ENCODE measurements around the gene GOSR1.
"Not testable (repeated sequence)": the region's sequence is repeated elsewhere in the genome, so short reads cannot be mapped to it uniquely, and the experiment has no call there.

Gene GOSR1

DNA sequence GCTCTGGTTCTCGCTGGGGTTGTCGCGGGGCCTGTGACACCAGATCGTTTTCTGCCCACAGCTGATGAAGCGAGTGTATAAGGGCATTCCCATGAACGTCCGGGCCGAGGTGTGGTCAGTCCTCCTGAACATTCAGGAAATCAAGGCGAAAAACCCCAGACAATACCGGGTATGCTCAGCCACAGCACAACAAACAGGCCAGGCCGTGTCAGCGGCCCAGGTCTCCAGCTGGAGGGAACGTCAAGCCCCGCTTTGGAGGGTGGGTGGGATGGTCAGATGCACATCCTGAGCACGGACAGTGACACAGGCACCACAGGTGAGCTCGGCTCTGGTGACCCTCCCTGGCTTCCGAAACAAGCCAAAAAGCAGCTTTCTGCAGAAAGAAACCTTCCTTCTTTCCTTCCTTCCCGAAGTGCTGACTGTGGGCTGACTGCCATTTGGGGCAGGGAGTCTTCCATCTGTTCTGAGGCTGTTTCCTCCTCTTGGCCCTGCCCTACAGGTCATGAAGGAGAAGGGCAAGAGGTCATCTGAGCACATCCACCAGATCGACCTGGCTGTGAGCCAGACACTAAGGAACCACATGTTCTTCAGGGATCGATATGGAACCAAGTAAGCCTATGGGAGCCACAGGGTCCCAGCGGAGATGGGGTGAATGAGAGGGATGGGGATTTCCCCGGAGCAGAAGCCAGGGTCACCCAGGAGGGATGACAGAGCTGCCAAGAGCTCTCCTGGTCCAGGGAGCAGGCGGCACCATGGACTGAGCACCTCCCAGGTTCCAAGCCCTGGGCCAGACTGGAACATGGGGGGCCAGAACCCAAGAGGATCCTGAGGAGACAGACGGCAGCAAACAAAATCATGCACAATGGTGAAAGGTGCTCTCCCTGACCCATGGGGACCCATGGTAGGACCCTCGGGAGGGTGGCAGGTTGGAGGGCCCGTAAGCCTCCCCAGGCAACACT, 79.4 kb downstream of the GOSR1 start:
- no peak for DNase-seq
- in situ Hi-C loops (cut with HindIII; ENCODE audit: low pct_ligation_motif_present, low pct_unique_long_range_greater_than_20kb, low sequenced_read_pairs): no loop called here

DNA sequence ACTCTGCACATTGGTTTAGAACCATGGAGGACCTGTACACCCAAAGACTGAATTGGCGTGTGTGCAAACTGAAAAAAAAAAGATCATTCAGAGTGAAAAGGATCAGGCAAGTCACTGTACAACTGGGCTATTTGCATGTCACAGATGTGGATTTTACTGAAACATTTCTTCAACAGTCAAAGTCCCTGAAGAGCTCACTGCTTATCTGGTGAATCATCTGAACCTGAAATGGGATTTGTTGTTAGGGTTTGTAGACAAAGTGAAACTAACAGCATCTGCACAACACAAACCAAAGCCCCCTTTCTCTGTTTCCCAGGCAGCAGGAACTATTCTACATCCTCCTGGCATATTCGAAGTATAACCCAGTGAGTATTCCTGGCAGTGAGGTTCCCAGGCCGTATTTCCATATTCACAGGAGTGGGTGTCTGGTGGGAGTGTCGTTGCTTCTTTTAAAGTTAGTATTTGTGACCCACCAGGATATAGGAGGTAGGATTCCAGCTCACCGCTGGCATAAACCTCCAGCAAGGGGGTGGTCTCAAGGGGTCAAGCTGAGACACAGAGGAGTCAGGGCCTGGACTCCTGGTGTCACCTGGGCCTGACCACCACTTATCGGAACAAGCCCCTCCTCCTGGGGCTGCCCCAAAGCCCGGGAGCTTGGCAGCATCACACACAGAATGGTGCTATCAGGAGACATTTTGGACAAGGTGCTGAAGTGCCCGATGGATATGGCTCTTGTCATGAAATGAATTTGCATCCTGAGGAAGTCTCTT, 80.9 kb downstream of the GOSR1 start:
- DNase-seq: no peak

DNA sequence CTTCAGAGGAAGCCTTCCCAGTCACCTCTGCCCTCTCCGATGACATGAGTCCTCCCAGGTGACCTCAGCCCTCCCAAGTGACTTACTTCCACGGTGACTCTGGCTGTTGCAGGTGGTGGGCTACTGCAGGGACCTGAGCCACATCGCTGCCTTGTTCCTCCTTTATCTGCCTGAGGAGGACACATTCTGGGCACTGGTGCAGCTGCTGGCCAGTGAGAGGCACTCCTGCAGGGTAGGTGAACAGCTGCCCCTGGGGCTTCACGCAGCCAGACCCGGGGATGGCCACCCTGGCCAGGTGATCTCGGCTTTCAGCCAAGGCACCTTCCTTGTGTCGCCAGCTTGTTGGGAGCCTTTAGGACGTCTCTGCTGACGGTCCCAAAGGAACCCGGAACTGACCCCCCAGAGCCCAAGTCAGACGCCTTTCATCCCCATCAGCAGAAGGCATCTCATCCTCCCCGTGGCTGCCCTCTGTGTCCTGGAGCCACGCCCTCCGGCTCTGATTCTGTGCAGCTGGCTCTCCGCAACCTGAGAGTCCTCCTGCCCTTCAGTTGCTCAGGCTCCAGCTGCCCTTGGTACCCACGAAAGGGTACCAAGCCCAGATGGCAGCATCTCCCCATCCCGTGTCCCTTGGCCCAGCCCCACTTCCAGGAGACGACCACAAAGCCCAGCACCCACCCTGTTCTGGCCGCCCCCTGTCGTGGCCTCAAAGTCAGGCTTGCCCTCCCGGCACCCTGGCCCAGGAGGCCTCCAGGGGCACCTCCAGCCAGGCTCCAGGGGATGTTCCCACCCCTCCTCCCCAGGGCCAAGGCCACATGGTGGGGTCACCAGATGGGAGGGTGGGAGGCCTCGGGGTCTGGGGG, 81.7 kb downstream of the GOSR1 start:
- DNase-seq: no peak
- in situ Hi-C loops (cut with HindIII; ENCODE audit: low pct_ligation_motif_present, low pct_unique_long_range_greater_than_20kb, low sequenced_read_pairs): no loop called here

More for the DNA sequence above, 80.9 kb downstream of the GOSR1 start:
- in situ Hi-C loops (cut with HindIII; ENCODE audit: low pct_ligation_motif_present, low pct_unique_long_range_greater_than_20kb, low sequenced_read_pairs): no loop called here

DNA sequence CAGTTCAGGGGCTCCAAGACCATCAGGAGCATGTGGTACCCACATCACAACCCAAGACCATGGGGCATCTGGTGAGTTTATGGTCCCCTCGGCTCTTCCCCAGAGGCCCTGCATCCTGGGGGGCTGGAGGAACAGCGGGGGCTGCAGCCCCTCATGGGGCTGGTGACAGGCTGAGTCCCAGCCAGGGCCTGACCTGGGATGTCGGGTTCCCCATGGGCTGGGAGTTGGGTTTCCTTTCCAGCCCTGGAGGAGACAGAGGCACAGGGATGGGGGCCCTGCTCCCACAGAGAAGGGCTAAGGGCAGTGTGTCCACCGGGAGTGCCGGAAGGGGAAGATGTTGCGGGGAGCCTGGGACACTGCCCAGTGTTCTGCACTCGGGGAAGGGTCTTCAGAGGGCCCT, 82.4 kb downstream of the GOSR1 start:
- DNase-seq: no peak
- in situ Hi-C loops (cut with HindIII; ENCODE audit: low pct_ligation_motif_present, low pct_unique_long_range_greater_than_20kb, low sequenced_read_pairs): no loop called here

DNA sequence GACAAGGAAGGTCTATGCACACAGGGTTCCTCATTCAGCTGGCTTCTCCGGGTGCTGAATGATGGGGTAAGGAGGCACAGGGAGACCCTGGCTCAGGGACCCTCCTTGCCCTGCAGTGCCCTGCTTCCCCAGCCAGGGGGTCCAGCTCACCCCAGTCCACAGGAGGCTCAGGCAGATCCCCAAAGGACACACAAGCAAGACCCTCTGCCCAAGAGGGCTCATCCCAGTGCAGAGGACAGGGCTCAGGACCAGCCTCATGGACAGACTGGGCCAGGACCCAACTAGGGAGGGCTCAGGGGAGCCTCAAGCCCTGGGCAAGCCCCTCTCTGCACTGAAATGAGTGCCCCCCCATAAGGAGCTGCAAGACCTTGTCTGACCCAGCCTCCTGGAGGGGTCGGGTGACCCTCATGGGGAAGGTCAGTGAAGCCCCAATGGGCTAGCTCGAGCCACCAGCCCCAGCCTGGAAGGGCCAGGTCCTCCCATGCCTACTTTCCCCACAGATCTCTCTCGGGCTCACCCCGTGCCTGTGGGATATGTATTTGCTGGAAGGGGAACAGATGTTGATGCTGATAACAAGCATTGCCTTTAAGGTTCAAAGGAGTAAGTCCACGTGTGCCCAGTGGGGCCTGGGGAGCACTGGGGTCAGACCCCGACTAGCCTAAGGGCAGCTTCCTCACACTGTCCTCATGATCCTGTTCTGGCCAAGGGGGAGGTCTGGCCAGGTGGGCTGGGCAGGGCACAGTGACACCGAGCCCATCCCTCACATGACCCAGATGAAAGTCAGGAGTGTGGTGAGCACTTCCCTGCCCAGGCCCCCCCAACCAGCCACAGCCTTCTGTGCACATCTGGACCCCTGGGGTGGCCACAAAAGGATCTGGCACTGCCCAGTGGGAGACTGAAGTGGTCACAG, 83.2 kb downstream of the GOSR1 start:
- in situ Hi-C loops (cut with HindIII; ENCODE audit: low pct_ligation_motif_present, low pct_unique_long_range_greater_than_20kb, low sequenced_read_pairs); DNase-seq: not testable (repeated sequence)

DNA sequence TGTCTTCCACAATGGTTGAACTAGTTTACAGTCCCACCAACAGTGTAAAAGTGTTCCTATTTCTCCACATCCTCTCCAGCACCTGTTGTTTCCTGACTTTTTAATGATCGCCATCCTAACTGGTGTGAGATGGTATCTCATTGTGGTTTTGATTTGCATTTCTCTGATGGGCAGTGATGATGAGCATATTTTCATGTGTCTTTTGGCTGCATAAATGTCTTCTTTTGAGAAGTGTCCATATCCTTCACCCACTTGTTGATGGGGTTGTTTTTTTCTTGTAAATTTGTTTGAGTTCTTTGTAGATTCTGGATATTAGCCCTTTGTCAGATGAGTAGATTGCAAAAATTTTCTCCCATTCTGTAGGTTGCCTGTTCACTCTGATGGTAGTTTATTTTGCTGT, 84.6 kb downstream of the GOSR1 start:
- in situ Hi-C loops (cut with HindIII; ENCODE audit: low pct_ligation_motif_present, low pct_unique_long_range_greater_than_20kb, low sequenced_read_pairs); DNase-seq: not testable (repeated sequence)

DNA sequence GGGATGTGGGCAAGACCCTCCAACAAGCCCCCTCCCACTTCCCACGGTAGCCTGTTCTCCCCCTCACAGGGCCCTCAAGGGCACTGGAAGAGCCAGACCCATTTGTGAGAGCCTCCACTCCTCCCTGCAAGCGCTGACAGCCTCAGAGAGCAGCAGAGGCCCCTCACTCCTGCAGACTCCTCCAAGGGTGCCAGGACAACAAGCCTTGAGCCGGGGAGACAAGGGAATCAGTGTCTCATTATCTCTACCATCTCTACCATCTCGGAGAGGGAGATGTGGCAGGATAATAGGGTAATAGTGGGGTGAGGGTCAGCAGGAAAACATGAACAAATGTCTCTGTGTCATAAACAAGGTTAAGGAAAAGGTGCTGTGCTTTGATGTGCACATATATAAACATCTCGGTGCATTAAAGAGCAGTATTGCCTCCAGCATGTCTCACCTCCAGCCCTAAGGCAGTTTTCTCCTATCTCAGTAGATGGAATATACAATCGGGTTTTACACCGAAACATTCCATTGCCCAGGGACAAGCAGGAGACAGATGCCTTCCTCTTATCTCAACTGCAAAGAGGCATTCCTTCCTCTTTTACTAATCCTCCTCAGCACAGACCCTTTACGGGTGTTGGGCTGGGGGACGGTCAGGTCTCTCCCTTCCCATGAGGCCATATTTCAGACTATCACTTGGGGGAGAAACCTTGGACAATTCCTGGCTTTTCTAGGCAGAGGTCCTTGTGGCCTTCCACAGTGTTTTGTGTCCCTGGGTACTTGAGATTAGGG, 86.1 kb downstream of the GOSR1 start:
- DNase-seq; in situ Hi-C loops (cut with HindIII; ENCODE audit: low pct_ligation_motif_present, low pct_unique_long_range_greater_than_20kb, low sequenced_read_pairs): not testable (repeated sequence)

DNA sequence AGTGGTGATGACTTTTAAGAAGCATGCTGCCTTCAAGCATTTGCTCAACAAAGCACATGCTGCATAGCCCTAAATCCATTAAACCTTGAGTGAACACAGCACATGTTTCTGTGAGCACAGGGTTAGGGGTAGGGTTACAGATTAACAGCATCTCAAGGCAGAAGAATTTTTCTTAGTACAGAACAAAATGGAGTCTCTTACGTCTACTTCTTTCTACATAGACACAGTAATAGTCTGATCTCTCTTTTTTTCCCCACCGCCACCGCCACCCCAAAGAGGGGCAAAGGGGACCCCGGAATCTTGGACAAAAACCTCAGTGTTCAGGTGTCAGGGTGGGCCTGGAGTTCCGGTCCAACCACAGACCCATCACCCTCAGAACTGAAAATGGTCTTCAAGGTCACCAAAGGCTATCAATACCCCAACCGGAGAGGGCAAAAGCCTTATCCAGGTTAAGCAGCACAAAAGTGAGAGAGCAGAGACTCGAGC, 86.7 kb downstream of the GOSR1 start:
- in situ Hi-C loops (cut with HindIII; ENCODE audit: low pct_ligation_motif_present, low pct_unique_long_range_greater_than_20kb, low sequenced_read_pairs); DNase-seq: not testable (repeated sequence)

DNA sequence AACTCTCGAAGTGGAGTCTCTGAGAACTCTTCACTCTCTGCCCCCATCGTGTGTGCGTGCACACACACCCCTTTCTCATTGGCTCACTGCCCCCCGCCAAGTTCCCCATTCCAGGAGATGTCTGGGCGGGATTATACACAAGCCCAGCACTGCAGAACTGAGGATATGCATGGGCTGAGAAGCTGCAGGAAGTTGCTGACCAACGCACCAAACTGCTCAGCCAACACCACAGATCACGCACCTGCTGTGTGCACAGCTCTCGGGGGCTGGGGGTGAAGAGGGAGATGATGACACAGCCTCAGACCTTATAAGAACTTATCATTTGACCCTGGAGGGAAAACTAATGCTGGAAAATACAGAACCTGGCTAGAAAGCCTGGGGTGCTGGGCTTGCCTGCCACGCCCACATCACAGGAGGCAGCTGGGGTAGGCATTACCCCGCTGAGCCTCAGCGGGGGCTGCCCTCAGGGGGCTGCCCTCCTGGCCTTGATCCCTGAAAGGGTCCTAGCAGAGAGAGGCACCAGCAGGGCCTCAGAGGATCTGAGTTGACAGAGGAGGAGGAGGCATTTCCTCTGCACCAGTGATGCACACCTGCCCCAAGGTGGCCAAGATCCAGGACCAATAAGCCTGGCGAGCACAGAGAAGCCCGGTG, 87.3 kb downstream of the GOSR1 start:
- DNase-seq; in situ Hi-C loops (cut with HindIII; ENCODE audit: low pct_ligation_motif_present, low pct_unique_long_range_greater_than_20kb, low sequenced_read_pairs): not testable (repeated sequence)

DNA sequence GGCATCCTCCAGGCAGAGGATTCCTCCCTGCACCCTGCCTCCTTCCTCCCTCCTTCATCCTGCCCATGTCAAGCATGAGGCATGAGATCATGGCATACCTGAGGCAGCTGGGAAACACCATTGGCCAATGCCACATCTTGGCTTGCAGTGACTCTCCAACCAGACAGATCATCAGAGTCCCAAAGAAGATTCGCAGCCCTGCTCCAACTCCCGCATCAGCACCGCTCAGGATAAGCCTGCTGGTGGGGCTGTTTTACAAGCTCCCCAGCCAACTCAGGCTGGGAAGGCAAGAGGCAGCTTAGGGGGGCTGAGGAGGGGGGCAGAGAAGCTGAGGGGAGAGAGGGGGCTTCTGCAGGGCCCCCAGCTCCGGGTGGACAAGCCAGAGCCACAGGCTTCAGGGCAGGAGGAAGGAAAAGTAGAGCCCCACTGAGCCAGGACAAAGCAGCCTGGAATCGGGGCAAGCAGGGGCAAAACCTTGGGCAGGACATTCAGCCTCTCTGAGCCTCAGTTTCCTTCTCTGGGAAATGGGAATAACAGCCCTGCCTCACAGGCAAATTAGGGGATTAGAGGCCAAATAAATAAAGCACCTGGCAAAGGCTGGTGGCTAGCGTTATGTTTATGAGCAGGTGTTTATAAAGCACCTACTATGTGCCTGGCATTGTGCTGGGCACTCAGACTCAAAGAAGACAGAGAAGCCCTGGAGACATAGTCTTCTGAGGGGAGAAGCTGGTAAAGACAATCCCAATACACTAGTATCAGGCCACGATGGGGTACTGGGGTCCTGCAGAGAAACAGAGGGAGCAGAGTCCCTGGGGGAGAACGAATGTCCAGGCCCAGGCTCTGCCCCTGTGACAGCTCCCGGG, 88.1 kb downstream of the GOSR1 start:
- in situ Hi-C loops (cut with HindIII; ENCODE audit: low pct_ligation_motif_present, low pct_unique_long_range_greater_than_20kb, low sequenced_read_pairs): no loop called here
- DNase-seq: no peak

DNA sequence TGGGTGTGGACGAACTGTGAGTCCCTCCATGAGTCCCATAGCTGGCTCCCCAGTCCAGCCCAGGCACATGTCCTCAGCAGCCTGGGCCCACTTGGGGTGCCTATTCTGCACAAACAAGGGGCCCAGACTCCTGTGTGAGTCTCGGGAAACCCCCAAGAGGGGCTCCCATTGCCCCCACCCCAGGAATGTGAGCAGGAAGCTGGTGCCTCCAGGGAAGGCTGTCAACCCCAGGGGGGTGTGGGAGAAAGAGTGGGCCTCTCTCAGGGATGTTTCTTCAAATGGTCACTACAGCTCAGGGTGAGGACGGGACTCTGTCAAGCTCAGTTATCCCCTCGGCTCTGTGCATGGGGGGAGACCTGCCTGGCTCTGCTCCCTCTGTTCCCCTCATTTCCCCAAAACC, 88.9 kb downstream of the GOSR1 start:
- DNase-seq; in situ Hi-C loops (cut with HindIII; ENCODE audit: low pct_ligation_motif_present, low pct_unique_long_range_greater_than_20kb, low sequenced_read_pairs): not testable (repeated sequence)

DNA sequence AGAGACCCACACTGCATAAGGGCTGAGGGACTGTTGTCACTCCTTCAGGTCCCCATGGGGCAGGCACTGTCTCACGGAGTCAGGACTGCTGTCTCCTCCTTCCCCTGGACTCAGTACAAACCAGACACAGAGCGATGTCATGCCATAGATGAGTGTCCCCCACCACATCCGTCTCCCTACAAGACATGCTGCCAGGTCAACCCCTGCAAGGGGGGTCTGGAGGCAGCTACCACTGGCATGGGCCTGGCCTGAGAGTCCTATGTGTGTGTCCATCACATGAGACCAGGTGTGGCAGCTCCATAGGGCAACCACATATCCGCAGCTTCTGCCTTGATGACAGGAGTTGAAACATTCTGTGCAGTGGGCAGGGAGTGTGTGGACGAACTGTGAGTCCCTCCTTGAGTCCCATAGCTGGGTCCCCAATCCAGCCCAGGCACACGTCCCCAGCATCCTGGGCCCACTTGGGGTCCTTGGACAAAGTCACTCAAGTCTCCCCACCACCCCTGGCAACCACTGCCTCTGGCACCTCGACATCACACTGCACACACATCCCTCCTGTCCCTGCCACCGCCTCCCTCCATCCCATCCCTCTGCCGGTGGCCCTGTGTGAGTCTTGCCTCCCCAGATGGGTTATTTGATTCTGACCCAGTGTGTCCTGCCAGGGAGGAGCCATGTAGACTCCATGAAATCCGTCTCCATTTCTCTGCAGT, 89.5 kb downstream of the GOSR1 start:
- DNase-seq; in situ Hi-C loops (cut with HindIII; ENCODE audit: low pct_ligation_motif_present, low pct_unique_long_range_greater_than_20kb, low sequenced_read_pairs): not testable (repeated sequence)

DNA sequence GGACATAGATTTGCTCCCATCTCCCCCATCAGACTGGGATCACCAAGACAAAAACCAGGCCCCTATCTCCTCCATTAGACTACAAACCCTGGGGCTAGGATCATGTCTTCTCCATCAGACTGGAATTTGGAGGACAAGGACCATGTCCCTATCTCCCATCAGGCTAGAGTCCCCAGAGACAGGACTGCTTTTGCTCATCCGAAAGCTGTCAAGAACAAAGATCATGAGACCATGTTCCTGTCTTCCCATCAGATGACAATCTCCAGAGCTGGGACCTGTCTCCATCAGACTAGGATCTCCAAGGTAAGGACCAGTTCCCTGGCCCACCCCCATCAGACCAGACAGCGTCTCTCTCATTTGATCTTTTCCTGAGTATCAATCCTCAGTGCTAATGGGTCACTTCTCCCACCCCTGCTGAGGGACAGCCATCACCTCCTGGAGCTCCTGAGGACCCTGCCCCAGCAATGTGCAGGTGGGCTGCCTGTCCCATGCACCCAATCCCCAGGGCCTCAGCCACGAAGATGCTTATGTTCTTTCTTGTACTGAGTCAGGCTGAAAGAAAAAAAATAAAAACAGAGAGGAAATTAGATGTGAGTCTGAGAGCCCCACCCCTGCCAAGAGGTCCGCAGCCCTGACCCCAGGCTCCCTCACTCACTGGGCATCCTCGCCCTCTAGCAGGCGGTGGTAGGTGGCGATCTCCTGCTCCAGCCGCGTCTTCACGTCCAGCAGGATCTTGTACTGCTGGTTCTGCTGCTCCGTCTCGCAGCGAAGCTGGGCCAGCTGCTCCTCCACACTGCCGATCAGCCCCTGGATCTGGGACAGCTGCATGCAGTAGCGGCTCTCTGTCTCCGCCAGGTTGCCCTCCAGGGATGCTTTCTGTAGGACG, 90.3 kb downstream of the GOSR1 start:
- no peak for DNase-seq

DNA sequence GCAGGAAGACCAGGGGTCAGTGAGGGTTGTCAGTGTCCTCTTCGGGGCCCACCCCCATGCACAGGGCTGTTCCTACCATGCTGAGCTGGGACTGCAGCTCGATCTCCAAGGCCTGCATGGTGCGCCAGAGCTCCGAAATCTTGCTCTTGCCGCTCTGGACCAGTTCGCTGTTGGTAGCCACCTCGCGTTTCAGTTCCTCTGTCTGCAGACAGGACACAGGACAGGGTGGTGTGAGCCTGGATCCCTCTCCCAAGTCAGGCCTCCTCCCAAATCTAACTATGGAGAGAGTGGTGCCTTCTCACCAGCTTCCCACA, 90.9 kb downstream of the GOSR1 start:
- DNase-seq: no peak
- in situ Hi-C loops (cut with HindIII; ENCODE audit: low pct_ligation_motif_present, low pct_unique_long_range_greater_than_20kb, low sequenced_read_pairs): no loop called here

More for the DNA sequence above, 90.3 kb downstream of the GOSR1 start:
- in situ Hi-C loops (cut with HindIII; ENCODE audit: low pct_ligation_motif_present, low pct_unique_long_range_greater_than_20kb, low sequenced_read_pairs): no loop called here

Data from ACHN (cell line).